OCI-LY7 (cell line): ENCODE data around the gene DEGS2.

Experiments
- CTCF ChIP-seq: fragments of 200-600 bp; sonication (generic); conservative IDR thresholded peaks from 2 replicates; pipeline ENCODE4 v1.5.1; 2014; ENCODE audit warnings: mild to moderate bottlenecking, antibody characterized with exemption, low read length, moderate library complexity, mixed read lengths
- EZH2phosphoT487 ChIP-seq: fragments of 200-600 bp; sonication (generic); IDR thresholded peaks from 2 replicates; pipeline ENCODE4 v1.6.1; 2018; ENCODE audit warnings: low read depth, borderline replicate concordance, mild to moderate bottlenecking, mixed run types, antibody characterized with exemption, low read length, moderate library complexity, mixed read lengths

- no peak for TF ChIP-seq CTCF
- no peak for TF ChIP-seq EZH2phosphoT487
Observed at GRCh38 chr14:100098171-100098570, 61.3 kb downstream of the DEGS2 start.
